Measurements from ENCODE around the gene CNIH3. TPM values are rescaled to one million over a fixed set of nuclear protein-coding genes. Genes with fewer than 3 reads are reported as not detected.

CNIH3 gene
- total and polyA plus RNA-seq, 2 donors (not counting 3 experiments of a cell fraction or from before 2014, with no cell fraction given) = 1.3 to 2.5 TPM

- intact Hi-C loops (cut with micrococcal nuclease) (no loop called here), dilution Hi-C loops (cut with MboI; ENCODE audit: extremely low pct_ligation_motif_present, low sequenced_read_pairs) (no loop called here)
- Histone ChIP-seq H3K27me3 (ENCODE audit: control insufficient read depth in 2 of 2, insufficient read depth in 2 of 2, low read length in 2 of 2) (peaks cover 0 to 3% of the 10 kb centered on the region in 2 experiments), H3K79me2 (ENCODE audit: control insufficient read depth, insufficient read depth, low read length) (no peaks in the 10 kb centered on the region), H2AFZ (ENCODE audit: low read depth, low read length) (no peak overlapping the region), H3K36me3 (ENCODE audit: control insufficient read depth in 2 of 2, extremely low read depth in 1 of 2, insufficient read depth in 2 of 2, low read length in 2 of 2) (no peaks in the 10 kb centered on the region), H3K4me2 (ENCODE audit: insufficient read depth, low read length) (no peak overlapping the region), H4K20me1 (replicated peaks; ENCODE audit: control insufficient read depth, extremely low read depth, insufficient read depth, low read length) (no peaks in the 10 kb centered on the region), H3K4me1 (ENCODE audit: control insufficient read depth, extremely low read depth, insufficient read depth, low read length) (peaks cover 20% of the 10 kb centered on the region), H3K9ac (replicated peaks; ENCODE audit: extremely low read depth, insufficient read depth, low read length) (no peak overlapping the region), H3K4me3 (replicated peaks in 1 of 3; ENCODE audit: insufficient read depth in 1 of 3, low read depth in 1 of 3, low read length in 3 of 3) (no peak overlapping the region), H3K9me1 (replicated peaks; ENCODE audit: control insufficient read depth, extremely low read depth, insufficient read depth, low read length) (no peaks in the 10 kb centered on the region), H3K27ac (ENCODE audit: insufficient read depth, low read depth, low read length) (no peak overlapping the region), H3K9me3 (replicated peaks; ENCODE audit: control insufficient read depth, insufficient read depth, low read length) (no peaks in the 10 kb centered on the region)
- TF ChIP-seq EZH2 (IDR thresholded peaks at IDR 0.05; ENCODE audit: borderline replicate concordance, low read depth, low read length, severe bottlenecking) = no peak
- no peak for TF ChIP-seq MYC (IDR thresholded peaks at IDR 0.05; ENCODE audit: low read depth, low read length)
- TF ChIP-seq CTCF (IDR thresholded peaks at IDR 0.05; ENCODE audit: extremely low read depth in 1 of 2, insufficient read depth in 1 of 2, low read depth in 1 of 2, low read length in 2 of 2) = no peak
- no peak for TF ChIP-seq MAX (IDR thresholded peaks at IDR 0.05; ENCODE audit: insufficient read depth, insufficient read length)
- TF ChIP-seq GATA2 (IDR thresholded peaks at IDR 0.05; ENCODE audit: insufficient read depth, insufficient read length, low read depth, low read length) = no peak
- no peak for TF ChIP-seq POLR2AphosphoS5 (IDR thresholded peaks at IDR 0.05; ENCODE audit: insufficient read depth, low read depth, low read length)
- TF ChIP-seq POLR2A (IDR thresholded peaks at IDR 0.05; ENCODE audit: low read depth, low read length) = no peak
- TF ChIP-seq JUN (IDR thresholded peaks at IDR 0.05; ENCODE audit: borderline replicate concordance, insufficient read depth, insufficient read length, low read depth) = no peak
- no peak for TF ChIP-seq FOS (IDR thresholded peaks at IDR 0.05; ENCODE audit: borderline replicate concordance, insufficient read depth, low read length)
- CTCF ChIA-PET = interaction anchor here (1.0 to 1.2 kb wide), 2 partner anchors 27 to 297 kb away, joined by 3 to 4 read pairs; no protein-coding TSS in a partner anchor
- POLR2A ChIA-PET = no interaction called here
- BruUV-seq (replicated peaks) = no TSS peak
- no peak for FAIRE-seq
- DNase-seq (ENCODE audit: low read depth, low spot score) = no peak
These were observed 9.9 kb downstream of the CNIH3 start for GRCh38 chr1:224626042-224626441.

Measured in endothelial cell of umbilical vein (primary cell).